CD4-positive, alpha-beta T cell (primary cell): Measurements from ENCODE around the gene HIRIP3. TPM values are rescaled to one million over a fixed set of nuclear protein-coding genes. Genes with fewer than 3 reads are reported as not detected.

Source experiments
- ATAC-seq: fragments of 200-7000 bp; cut with Tn5 transposase; one replicate; pipeline ENCODE4 v1.10.0; 2022; ENCODE audit warnings: mild to moderate bottlenecking; ENCODE audit not compliant: poor library complexity
- CTCF ChIA-PET: fragments of 350-600 bp; sonication (Branson Sonifier 250); formaldehyde crosslinking; loops from one replicate; lab custom pipeline; 2021; ENCODE audit warnings: antibody characterized with exemption, inconsistent platforms; lab: Charles Lee
- POLR2A ChIA-PET: fragments of 350-600 bp; sonication (Branson Sonifier 250); formaldehyde crosslinking; loops from one replicate; lab custom pipeline; 2021; ENCODE audit warnings: antibody characterized with exemption, inconsistent platforms; lab: Charles Lee
- DNase-seq, 14 experiments: peaks; one replicate each; pipeline ENCODE4 v3.0.0-alpha.2; 2013 to 2020; ENCODE audit warnings: mixed read lengths in 2 of 14
- H3K27ac ChIP-seq, 2 donors: one replicate each; pipeline versions ENCODE4 v1.5.1 to v1.7.0; 2013; ENCODE audit warnings: low read length in 2 of 2, low read depth in 1 of 2, mild to moderate bottlenecking in 1 of 2
- H3K27me3 ChIP-seq, 2 experiments: 1 replicate in 1 of 2; 2 replicates in 1 of 2; pipeline versions ENCODE4 v1.6.1 to v1.7.0; 2013; ENCODE audit warnings: low read length in 2 of 2, control low read depth in 1 of 2, mild to moderate bottlenecking in 1 of 2, moderate library complexity in 1 of 2; ENCODE audit not compliant: insufficient read depth in 2 of 2, control insufficient read depth in 1 of 2
- H3K36me3 ChIP-seq: one replicate; pipeline ENCODE4 v1.6.1; 2013; ENCODE audit warnings: low read length, control low read depth; ENCODE audit not compliant: insufficient read depth
- H3K4me1 ChIP-seq: one replicate; pipeline ENCODE4 v1.6.1; 2013; ENCODE audit warnings: low read length, control low read depth; ENCODE audit not compliant: insufficient read depth
- H3K4me3 ChIP-seq: one replicate; pipeline ENCODE4 v1.5.1; 2013; ENCODE audit warnings: mild to moderate bottlenecking, low read length, moderate library complexity
- H3K9me3 ChIP-seq, 2 experiments: 1 replicate in 1 of 2; 2 replicates in 1 of 2; pipeline versions ENCODE4 v1.6.1 to v1.7.0; 2013; ENCODE audit warnings: low read length in 2 of 2, mild to moderate bottlenecking in 2 of 2, control low read depth in 1 of 2, moderate library complexity in 1 of 2; ENCODE audit not compliant: control insufficient read depth in 1 of 2, insufficient read depth in 1 of 2
- H3K27ac Mint-ChIP-seq: one replicate; pipeline ENCODE4 v1.8.0; 2020; ENCODE audit warnings: mixed read lengths
- H3K27me3 Mint-ChIP-seq: one replicate; pipeline ENCODE4 v1.8.0; 2021; ENCODE audit warnings: mixed read lengths
- H3K36me3 Mint-ChIP-seq: one replicate; pipeline ENCODE4 v1.8.0; 2021; ENCODE audit warnings: low read depth, mixed read lengths
- H3K4me1 Mint-ChIP-seq: one replicate; pipeline ENCODE4 v1.8.0; 2021; ENCODE audit warnings: low read depth, mixed read lengths
- H3K4me3 Mint-ChIP-seq: one replicate; pipeline ENCODE4 v1.8.0; 2020; ENCODE audit warnings: mild to moderate bottlenecking, mixed read lengths
- H3K9me3 Mint-ChIP-seq: one replicate; pipeline ENCODE4 v1.8.0; 2020; ENCODE audit warnings: mixed read lengths
- intact Hi-C, 2 experiments: fragments of 100-400 bp; cut with DNase I in 1 of 2; cut with micrococcal nuclease in 1 of 2; formaldehyde crosslinking; loops; one replicate each; pipeline versions ENCODE4 v1.15.1 to v1.9.0; 2023 to 2025; cut with DNase I, micrococcal nuclease
- total RNA-seq, 174 experiments: library from RNA in 2 of 174; stranded (reverse) in 2 of 174; gene quantifications; one replicate each; pipeline ENCODE4 v1.2.3 and lab custom pipeline; 2021 to 2026
- TF ChIP-seq, protein P1 (sequence below): fragments of 200-600 bp; IDR thresholded peaks from one replicate; pipeline ENCODE4 v1.8.0; 2022; ENCODE audit warnings: antibody characterized with exemption, mild to moderate bottlenecking

The HIRIP3 gene
- total RNA-seq, 2 experiments from 2014 or later = 8.5 to 11.8 TPM

DNA sequence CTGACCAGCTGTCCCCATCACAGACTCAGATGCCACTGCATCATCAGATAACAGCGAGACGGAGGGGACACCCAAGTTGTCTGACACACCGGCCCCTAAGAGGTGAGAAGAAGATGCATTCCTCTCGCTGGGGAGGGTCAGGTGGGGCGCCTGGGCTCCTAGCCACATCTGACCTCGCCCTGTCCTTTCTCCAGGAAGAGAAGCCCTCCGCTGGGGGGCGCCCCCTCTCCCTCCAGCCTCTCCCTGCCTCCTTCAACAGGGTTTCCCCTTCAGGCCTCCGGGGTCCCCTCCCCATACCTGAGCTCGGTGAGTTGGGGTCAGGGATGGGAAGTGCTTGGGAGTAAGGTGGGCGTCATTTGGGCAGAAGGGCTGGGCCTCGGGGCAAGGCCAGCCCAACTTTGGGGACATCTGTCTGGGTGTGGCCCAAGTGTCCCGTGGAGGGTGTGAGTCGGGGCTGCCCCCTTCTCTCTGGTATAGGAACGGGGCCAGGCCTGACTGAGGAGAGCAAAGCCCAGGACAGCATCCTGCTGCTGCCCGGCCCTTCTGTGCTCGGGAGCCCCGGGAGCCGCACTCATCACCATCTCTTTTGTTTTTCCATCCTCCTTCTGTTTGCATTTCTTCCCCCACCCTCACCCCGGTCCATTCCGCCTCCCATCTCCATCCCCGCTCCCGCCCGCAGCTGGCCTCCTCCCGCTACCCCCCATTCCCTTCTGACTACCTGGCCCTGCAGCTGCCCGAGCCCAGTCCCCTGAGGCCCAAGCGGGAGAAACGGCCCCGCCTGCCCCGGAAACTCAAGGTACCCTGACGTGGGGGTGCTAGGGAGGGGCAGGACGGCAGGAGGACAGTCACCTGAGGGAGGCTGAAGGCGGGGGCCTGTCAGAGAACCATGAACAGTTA, 5.6 kb upstream of the HIRIP3 start:
- Histone ChIP-seq H3K27me3 (no peaks in the 10 kb centered on the region), H3K4me1 (peaks cover 25% of the 10 kb centered on the region), H3K9me3 (no peaks in the 10 kb centered on the region), H3K36me3 (peaks cover 39% of the 10 kb centered on the region), H3K27ac (no peak overlapping the region), H3K4me3 (no peak overlapping the region)
- peaks cover 24% of the 10 kb centered on the region for H3K4me1 Mint-ChIP-seq
- H3K9me3 Mint-ChIP-seq = no peaks in the 10 kb centered on the region
- CTCF ChIA-PET = interaction anchor here (1.0 kb wide), 1 partner anchor 153 kb away, joined by 3 read pairs; no protein-coding TSS in a partner anchor
- no peak for ATAC-seq
- POLR2A ChIA-PET = no interaction called here
- H3K4me3 Mint-ChIP-seq = no peak overlapping the region
- DNase-seq = no peak
- intact Hi-C loops = no loop called here
- no peak overlapping the region for H3K27ac Mint-ChIP-seq
- H3K27me3 Mint-ChIP-seq = no peaks in the 10 kb centered on the region
- TF ChIP-seq, protein P1, sequence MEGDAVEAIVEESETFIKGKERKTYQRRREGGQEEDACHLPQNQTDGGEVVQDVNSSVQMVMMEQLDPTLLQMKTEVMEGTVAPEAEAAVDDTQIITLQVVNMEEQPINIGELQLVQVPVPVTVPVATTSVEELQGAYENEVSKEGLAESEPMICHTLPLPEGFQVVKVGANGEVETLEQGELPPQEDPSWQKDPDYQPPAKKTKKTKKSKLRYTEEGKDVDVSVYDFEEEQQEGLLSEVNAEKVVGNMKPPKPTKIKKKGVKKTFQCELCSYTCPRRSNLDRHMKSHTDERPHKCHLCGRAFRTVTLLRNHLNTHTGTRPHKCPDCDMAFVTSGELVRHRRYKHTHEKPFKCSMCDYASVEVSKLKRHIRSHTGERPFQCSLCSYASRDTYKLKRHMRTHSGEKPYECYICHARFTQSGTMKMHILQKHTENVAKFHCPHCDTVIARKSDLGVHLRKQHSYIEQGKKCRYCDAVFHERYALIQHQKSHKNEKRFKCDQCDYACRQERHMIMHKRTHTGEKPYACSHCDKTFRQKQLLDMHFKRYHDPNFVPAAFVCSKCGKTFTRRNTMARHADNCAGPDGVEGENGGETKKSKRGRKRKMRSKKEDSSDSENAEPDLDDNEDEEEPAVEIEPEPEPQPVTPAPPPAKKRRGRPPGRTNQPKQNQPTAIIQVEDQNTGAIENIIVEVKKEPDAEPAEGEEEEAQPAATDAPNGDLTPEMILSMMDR = no peak
- H3K36me3 Mint-ChIP-seq = peaks cover 54% of the 10 kb centered on the region

DNA sequence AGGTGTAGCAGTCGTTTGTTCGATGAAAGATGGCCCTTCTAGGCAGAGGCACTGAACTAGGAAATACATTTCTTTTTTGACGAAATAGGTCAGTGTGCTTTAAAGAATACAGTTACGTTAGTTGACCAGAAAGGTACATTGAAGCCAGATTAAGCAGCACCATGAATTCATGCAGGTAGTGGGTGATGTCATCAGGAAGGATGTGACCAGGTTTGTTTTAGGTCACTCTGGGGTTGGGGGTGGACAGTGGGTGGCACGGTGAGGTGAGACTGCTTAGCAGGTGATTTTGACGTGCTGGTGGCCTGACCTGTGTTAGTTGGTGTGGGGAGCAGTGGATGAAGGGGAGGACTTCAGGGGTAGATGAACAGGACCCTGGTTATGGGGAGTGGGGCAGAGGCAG, 4.2 kb upstream of the HIRIP3 start:
- Histone ChIP-seq H3K36me3 (peaks cover 39% of the 10 kb centered on the region), H3K9me3 (no peaks in the 10 kb centered on the region), H3K27me3 (no peaks in the 10 kb centered on the region), H3K4me1 (peaks cover 26% of the 10 kb centered on the region), H3K27ac (no peak overlapping the region), H3K4me3 (no peak overlapping the region)
- ChIA-PET CTCF (interaction anchor here (1.0 kb wide), 1 partner anchor 151 kb away, joined by 3 read pairs; no protein-coding TSS in a partner anchor), POLR2A (no interaction called here)
- ATAC-seq (no peak), DNase-seq (no peak)
- Mint-ChIP-seq H3K27me3 (no peaks in the 10 kb centered on the region), H3K4me3 (peak overlapping the region; percentile 38), H3K4me1 (peaks cover 32% of the 10 kb centered on the region), H3K9me3 (no peaks in the 10 kb centered on the region), H3K36me3 (peaks cover 65% of the 10 kb centered on the region), H3K27ac (no peak overlapping the region)
- TF ChIP-seq, protein P1 = no peak
- intact Hi-C loops = loop anchor here (5.0 to 10.0 kb wide), 6 partner anchors 53 to 1175 kb away; partner anchors contain the start of genes ATXN2L (in 1 of the 2), CDIPT (in 1 of the 2), FBXL19 (in 1 of the 2) and MAZ (in 1 of the 2)

DNA sequence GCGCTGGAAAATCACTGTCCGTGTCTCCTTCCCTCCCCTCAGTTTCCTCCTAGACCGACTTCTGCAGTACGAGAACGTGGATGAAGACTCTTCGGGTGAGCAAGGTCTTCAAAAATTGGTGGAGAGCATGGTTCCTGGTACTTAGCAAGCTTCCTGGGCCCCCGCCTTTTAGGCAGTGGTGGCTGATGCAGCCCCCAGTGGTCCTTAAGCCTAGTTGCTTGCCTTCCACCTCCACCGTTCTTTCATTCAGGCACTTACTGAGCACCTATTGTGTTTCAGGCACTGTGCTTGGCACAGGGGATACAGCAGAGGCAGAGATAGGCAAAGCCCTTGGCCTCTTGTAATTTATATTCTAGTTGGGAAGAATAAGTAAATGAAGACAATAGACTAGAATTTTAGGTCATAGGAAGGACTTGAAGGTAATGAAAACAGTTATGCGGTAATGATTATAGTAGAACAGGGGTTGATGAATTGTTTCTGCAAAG, 1.4 kb upstream of the HIRIP3 start:
- no peaks in the 10 kb centered on the region for H3K27me3 ChIP-seq
- peak overlapping the region; percentile 98 for H3K4me3 Mint-ChIP-seq
- intact Hi-C loops = loop anchor here (1.0 to 10.0 kb wide), 8 partner anchors 55 to 1172 kb away; partner anchors contain the start of genes CDIPT (in 2 of the 2), ATXN2L (in 1 of the 2), FBXL19 (in 1 of the 2) and MAZ (in 1 of the 2)
- peaks cover 33% of the 10 kb centered on the region for H3K4me1 Mint-ChIP-seq
- ATAC-seq (no peak), DNase-seq (no peak)
- TF ChIP-seq, protein P1 = no peak
- H3K9me3 Mint-ChIP-seq = no peaks in the 10 kb centered on the region
- no peaks in the 10 kb centered on the region for H3K27me3 Mint-ChIP-seq
- H3K9me3 ChIP-seq = no peaks in the 10 kb centered on the region
- H3K27ac ChIP-seq = peak overlapping the region in 1 of 2 donors; percentile 98
- H3K36me3 Mint-ChIP-seq = peaks cover 67% of the 10 kb centered on the region
- POLR2A ChIA-PET = interaction anchor here (0.8 to 2.6 kb wide), 10 partner anchors 8 to 296 kb away, joined by 3 to 18 read pairs (median 4); partner anchors contain the start of genes DOC2A, KCTD13, TAOK2 and TMEM219
- CTCF ChIA-PET = interaction anchor here (2.1 kb wide), 1 partner anchor 9 kb away, joined by 7 read pairs; no protein-coding TSS in a partner anchor
- H3K27ac Mint-ChIP-seq = peak overlapping the region; percentile 99
- peaks cover 40% of the 10 kb centered on the region for H3K36me3 ChIP-seq
- H3K4me1 ChIP-seq = peaks cover 30% of the 10 kb centered on the region
- H3K4me3 ChIP-seq = peak overlapping the region; percentile 83
